HEK293 (cell line): ENCODE results near the gene SFR1.
A peak's percentile ranks its signal among the peaks of the same experiment; 100 is the strongest.

ENCODE experiments used
- ATF2 ChIP-seq: fragments of 450-650 bp; formaldehyde crosslinking; IDR thresholded peaks from 2 replicates; pipeline ENCODE4 v1.5.1; 2016; ENCODE audit warnings: missing biosample characterization, missing genetic modification characterization, low read depth
- CTCF ChIP-seq: fragments of 450-650 bp; formaldehyde crosslinking; IDR thresholded peaks from 2 replicates; pipeline ENCODE4 v1.5.1; 2016; ENCODE audit warnings: missing biosample characterization, missing genetic modification characterization
- MEIS1 ChIP-seq: sonication (generic); formaldehyde crosslinking; IDR thresholded peaks from 2 replicates; pipeline ENCODE4 v1.8.1; 2022; ENCODE audit warnings: missing genetic modification reagents, mild to moderate bottlenecking, borderline replicate concordance
- REST ChIP-seq: fragments of 450-650 bp; formaldehyde crosslinking; IDR thresholded peaks from 2 replicates; pipeline ENCODE4 v1.5.1; 2016; ENCODE audit warnings: missing biosample characterization, missing genetic modification characterization
- ZFP41 ChIP-seq: fragments of 450-650 bp; formaldehyde crosslinking; IDR thresholded peaks from 2 replicates; pipeline ENCODE4 v1.5.1; 2016; ENCODE audit warnings: missing biosample characterization, missing genetic modification characterization, borderline replicate concordance
- ZNF133 ChIP-seq: fragments of 450-650 bp; formaldehyde crosslinking; IDR thresholded peaks from 2 replicates; pipeline ENCODE4 v1.5.1; 2016; ENCODE audit warnings: missing biosample characterization, missing genetic modification characterization
- ZNF175 ChIP-seq: fragments of 450-650 bp; formaldehyde crosslinking; IDR thresholded peaks from 2 replicates; pipeline ENCODE4 v1.5.1; 2016; ENCODE audit warnings: missing biosample characterization, missing genetic modification characterization
- ZNF248 ChIP-seq: fragments of 450-650 bp; formaldehyde crosslinking; IDR thresholded peaks from 2 replicates; pipeline ENCODE4 v1.5.1; 2017; ENCODE audit warnings: missing biosample characterization, missing genetic modification characterization
- ZNF335 ChIP-seq: fragments of 450-650 bp; formaldehyde crosslinking; conservative IDR thresholded peaks from 2 replicates; pipeline ENCODE4 v1.5.1; 2016; ENCODE audit warnings: missing biosample characterization, missing genetic modification characterization
- ZNF341 ChIP-seq: fragments of 450-650 bp; formaldehyde crosslinking; IDR thresholded peaks from 2 replicates; pipeline ENCODE4; 2016; ENCODE audit warnings: low read depth, missing biosample characterization, missing genetic modification characterization
- ZNF692 ChIP-seq: fragments of 450-650 bp; formaldehyde crosslinking; IDR thresholded peaks from 2 replicates; pipeline ENCODE4 v1.5.1; 2016; ENCODE audit warnings: missing biosample characterization, missing genetic modification characterization
- ZNF707 ChIP-seq: fragments of 450-650 bp; formaldehyde crosslinking; IDR thresholded peaks from 2 replicates; pipeline ENCODE4 v1.5.1; 2016; ENCODE audit warnings: missing biosample characterization, missing genetic modification characterization
- TF ChIP-seq, protein P1 (sequence below): fragments of 450-650 bp; formaldehyde crosslinking; IDR thresholded peaks from 2 replicates; pipeline ENCODE4 v1.5.0; 2017; ENCODE audit warnings: missing biosample characterization, missing genetic modification characterization, borderline replicate concordance

DNA sequence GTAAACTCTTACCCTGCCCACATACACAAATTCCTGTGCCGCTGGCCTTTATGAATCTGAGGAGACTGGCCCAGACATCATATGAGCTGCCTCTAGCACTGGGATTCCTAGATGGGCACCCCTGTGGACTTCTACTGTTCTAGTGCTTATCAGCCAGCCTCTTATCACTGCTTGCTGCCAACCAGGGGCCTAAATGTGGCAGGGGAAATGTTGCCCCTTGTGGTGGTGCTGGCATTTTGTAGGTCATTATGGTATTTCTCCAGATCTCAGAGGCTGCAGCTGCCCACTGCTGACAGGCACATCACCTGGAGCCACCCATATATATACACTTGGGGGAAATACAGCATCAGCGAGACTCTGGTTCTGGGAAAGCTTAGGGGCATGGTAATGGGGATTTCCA, 5.4 kb downstream of the SFR1 start:
- TF ChIP-seq ZNF707 (tag by site-specific recombination) (no peak), REST (no peak), ZNF692 (no peak), ZNF248 (tag by site-specific recombination) (no peak), CTCF (tag by site-specific recombination) (peak; percentile 34), ZNF341 (no peak), ZNF133 (no peak), MEIS1 (no peak), ZFP41 (no peak), ZNF175 (tag by site-specific recombination) (no peak), ZNF335 (tag by site-specific recombination) (peak; percentile 18; the same call in 1 of the 2 replicates), ATF2 (no peak)
- TF ChIP-seq, protein P1, sequence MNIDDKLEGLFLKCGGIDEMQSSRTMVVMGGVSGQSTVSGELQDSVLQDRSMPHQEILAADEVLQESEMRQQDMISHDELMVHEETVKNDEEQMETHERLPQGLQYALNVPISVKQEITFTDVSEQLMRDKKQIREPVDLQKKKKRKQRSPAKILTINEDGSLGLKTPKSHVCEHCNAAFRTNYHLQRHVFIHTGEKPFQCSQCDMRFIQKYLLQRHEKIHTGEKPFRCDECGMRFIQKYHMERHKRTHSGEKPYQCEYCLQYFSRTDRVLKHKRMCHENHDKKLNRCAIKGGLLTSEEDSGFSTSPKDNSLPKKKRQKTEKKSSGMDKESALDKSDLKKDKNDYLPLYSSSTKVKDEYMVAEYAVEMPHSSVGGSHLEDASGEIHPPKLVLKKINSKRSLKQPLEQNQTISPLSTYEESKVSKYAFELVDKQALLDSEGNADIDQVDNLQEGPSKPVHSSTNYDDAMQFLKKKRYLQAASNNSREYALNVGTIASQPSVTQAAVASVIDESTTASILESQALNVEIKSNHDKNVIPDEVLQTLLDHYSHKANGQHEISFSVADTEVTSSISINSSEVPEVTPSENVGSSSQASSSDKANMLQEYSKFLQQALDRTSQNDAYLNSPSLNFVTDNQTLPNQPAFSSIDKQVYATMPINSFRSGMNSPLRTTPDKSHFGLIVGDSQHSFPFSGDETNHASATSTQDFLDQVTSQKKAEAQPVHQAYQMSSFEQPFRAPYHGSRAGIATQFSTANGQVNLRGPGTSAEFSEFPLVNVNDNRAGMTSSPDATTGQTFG (tag by site-specific recombination), result no peak
